Measurements from ENCODE around the gene CSNK2B. TPM values are rescaled to one million over a fixed set of nuclear protein-coding genes. Genes with fewer than 3 reads are reported as not detected.
A peak's percentile ranks its signal among the peaks of the same experiment; 100 is the strongest.

The CSNK2B gene
- total RNA-seq, 4 donors from 2014 or later = 132 to 188 (median 153) TPM

DNA sequence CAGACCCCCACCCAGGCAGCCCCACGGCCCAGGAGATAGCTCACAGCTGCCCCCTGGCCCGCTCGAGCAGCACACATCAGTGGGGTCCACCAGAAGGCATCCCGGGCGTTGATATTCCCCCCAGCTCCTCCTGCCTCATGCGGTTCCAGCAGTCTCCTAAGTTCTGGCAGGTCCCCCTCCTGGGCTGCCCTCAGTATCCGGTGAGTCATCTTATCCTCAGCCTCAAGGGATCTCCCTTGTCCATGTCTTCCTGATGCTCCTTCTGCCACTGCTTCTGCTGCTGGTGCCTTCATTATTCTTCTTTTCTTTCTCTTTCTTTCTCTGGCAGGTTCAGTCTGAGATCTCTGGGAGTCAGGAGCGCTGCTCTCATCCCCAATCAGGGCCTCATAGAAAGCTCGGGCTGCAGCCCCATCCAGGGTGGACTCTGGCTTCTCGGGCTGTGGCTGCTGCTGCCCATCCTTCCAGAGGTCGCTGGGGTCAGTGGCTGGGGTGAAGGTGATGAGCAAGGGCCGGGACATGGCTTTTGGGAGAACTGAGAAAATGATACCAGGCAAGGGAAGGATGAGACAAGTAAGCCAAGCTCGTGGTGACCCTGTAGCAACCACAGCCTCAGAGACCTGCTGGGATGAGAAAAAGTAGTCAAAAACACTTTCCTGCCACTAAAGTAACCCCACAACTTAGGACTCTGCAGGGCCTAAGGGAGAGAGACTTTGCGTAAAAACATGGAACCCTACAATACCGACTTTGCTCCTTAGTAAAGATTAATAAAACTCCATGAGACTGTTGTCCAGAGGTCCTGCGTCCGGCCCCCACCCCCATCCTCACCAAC, 1.7 kb upstream of the CSNK2B start:
- H3K36me3 ChIP-seq = peaks cover 16 to 41% (median 38%) of the 10 kb centered on the region in 4 donors
- intact Hi-C loops (cut with DNase I) = no loop called here
- DNase-seq (ENCODE audit: extremely low spot score) = no peak
- H3K9me3 ChIP-seq = no peaks in the 10 kb centered on the region
- peak overlapping the region; percentile 95 to 99 (median 98) for H3K27ac ChIP-seq (replicated peaks in 1 of 4)
- peaks cover 59 to 79% (median 70%) of the 10 kb centered on the region in 4 donors for H3K4me1 ChIP-seq
- peak overlapping the region; percentile 66 to 93 (median 78) for H3K4me3 ChIP-seq
- TF ChIP-seq CTCF (IDR thresholded peaks at IDR 0.05) = no peak
- TF ChIP-seq POLR2A (IDR thresholded peaks at IDR 0.05; ENCODE audit: low read depth) = no peak
- TF ChIP-seq EP300 (IDR thresholded peaks at IDR 0.05) = no peak
- TF ChIP-seq POLR2AphosphoS5 (IDR thresholded peaks at IDR 0.05) = peak; percentile 48 to 54
- no peaks in the 10 kb centered on the region for H3K27me3 ChIP-seq
- 15% methylated on average over 16 of the region's 17 CpGs for whole genome bisulfite sequencing

- 2% methylated on average over 30 of the region's 39 CpGs for WGBS
- Histone ChIP-seq H3K27ac (replicated peaks in 1 of 4) (peak within 1 kb of the TSS; percentile 95 to 99 (median 98)), H3K4me1 (peaks cover 55 to 75% (median 63%) of the 10 kb centered on the region in 4 donors), H3K4me3 (peak within 1 kb of the TSS; percentile 66 to 93 (median 78)), H3K27me3 (no peaks in the 10 kb centered on the region), H3K9me3 (no peaks in the 10 kb centered on the region), H3K36me3 (peaks cover 23 to 48% (median 46%) of the 10 kb centered on the region in 4 donors)
- intact Hi-C loops (cut with DNase I) = no loop called here
- peak; percentile 98 for DNase-seq (ENCODE audit: extremely low spot score)
- TF ChIP-seq CTCF (IDR thresholded peaks at IDR 0.05) = no peak
- TF ChIP-seq POLR2AphosphoS5 (IDR thresholded peaks at IDR 0.05) = peak; percentile 82 to 90
Measured at GRCh38 chr6:31664790-31665500, 935 bp upstream of the CSNK2B start, which contains the start of gene GPANK1. GPANK1 (minus strand) TSS chr6:31664997; CDS start chr6:31664478, 519 bp downstream.

- Histone ChIP-seq H3K36me3 (peaks cover 37 to 63% (median 60%) of the 10 kb centered on the region in 4 donors), H3K9me3 (no peaks in the 10 kb centered on the region), H3K27ac (replicated peaks in 1 of 4) (peak overlapping the region; percentile 95 to 99 (median 98)), H3K4me1 (peaks cover 47 to 64% (median 55%) of the 10 kb centered on the region in 4 donors), H3K4me3 (peak overlapping the region; percentile 66 to 93 (median 78)), H3K27me3 (no peaks in the 10 kb centered on the region)
- no peak for DNase-seq (ENCODE audit: extremely low spot score)
- 2% methylated on average over 15 of the region's 15 CpGs for WGBS
- intact Hi-C loops (cut with DNase I) = no loop called here
- TF ChIP-seq POLR2A (IDR thresholded peaks at IDR 0.05; ENCODE audit: low read depth) (no peak), CTCF (IDR thresholded peaks at IDR 0.05) (no peak), EP300 (IDR thresholded peaks at IDR 0.05) (no peak), POLR2AphosphoS5 (IDR thresholded peaks at IDR 0.05) (no peak)
Measured at GRCh38 chr6:31666337-31666965, 571 bp downstream of the CSNK2B start.

- intact Hi-C loops (cut with DNase I) = no loop called here
- no peak for DNase-seq (ENCODE audit: extremely low spot score)
- H3K9me3 ChIP-seq = no peaks in the 10 kb centered on the region
- no peak within 1 kb of the TSS for H3K4me3 ChIP-seq
- H3K36me3 ChIP-seq = peaks cover 46 to 75% (median 72%) of the 10 kb centered on the region in 4 donors
- H3K4me1 ChIP-seq = peaks cover 19 to 33% (median 27%) of the 10 kb centered on the region in 4 donors
- no peaks in the 10 kb centered on the region for H3K27me3 ChIP-seq
- TF ChIP-seq POLR2AphosphoS5 (IDR thresholded peaks at IDR 0.05) (no peak), EP300 (IDR thresholded peaks at IDR 0.05) (no peak), CTCF (IDR thresholded peaks at IDR 0.05) (no peak), POLR2A (IDR thresholded peaks at IDR 0.05; ENCODE audit: low read depth) (no peak)
- 92% methylated on average over 8 of the region's 8 CpGs for whole genome bisulfite sequencing
- no peak within 1 kb of the TSS for H3K27ac ChIP-seq (replicated peaks in 1 of 4)
Measured at GRCh38 chr6:31669676-31670075, 3.8 kb downstream of the CSNK2B start, which contains the start of gene LY6G5B. LY6G5B (plus strand) TSS chr6:31669976; CDS start chr6:31670951, 975 bp downstream.
